CD4-positive, alpha-beta T cell treated with Interleukin-6 at 100 ng/mL for 8 hours (primary cell): ENCODE data around the gene DUSP7.

Source experiments
- DNase-seq: peaks from one replicate; pipeline ENCODE4 v3.0.0-alpha.2; 2020; ENCODE audit warnings: mixed read lengths, low spot score

DUSP7 gene

GRCh38 chr3:52086461-52086860 lies 30.1 kb upstream of the DUSP7 start:
- no peak for DNase-seq

DNA sequence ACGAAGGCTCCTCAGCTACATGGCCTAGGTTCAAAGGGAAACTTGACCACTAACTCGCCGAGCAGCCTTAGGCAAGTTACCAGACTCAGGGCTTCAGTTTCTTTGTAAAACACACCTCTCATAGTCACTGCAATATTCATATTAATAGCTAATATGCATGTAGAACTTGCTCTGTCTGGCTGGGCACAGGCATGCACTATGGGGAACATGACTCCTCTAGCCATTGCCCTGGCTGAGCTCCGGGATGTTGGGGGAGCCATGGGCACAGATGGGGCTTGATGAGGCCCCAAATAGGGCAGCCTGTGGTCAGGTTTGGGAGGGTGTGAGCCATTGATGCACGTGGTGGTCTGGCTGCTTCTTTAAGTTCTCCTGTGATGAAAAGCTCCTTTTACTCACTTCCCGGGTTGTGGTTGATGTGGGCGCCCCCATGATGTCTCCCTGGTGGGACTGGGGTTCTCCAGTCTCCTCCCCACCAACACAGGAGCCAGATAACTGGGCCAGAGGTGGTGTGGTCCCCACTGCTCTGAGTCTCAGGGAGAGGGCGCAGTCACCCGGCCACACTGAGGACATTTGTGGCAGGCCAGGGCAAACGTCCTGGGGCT lies 29.4 kb upstream of the DUSP7 start:
- DNase-seq: no peak

DNA sequence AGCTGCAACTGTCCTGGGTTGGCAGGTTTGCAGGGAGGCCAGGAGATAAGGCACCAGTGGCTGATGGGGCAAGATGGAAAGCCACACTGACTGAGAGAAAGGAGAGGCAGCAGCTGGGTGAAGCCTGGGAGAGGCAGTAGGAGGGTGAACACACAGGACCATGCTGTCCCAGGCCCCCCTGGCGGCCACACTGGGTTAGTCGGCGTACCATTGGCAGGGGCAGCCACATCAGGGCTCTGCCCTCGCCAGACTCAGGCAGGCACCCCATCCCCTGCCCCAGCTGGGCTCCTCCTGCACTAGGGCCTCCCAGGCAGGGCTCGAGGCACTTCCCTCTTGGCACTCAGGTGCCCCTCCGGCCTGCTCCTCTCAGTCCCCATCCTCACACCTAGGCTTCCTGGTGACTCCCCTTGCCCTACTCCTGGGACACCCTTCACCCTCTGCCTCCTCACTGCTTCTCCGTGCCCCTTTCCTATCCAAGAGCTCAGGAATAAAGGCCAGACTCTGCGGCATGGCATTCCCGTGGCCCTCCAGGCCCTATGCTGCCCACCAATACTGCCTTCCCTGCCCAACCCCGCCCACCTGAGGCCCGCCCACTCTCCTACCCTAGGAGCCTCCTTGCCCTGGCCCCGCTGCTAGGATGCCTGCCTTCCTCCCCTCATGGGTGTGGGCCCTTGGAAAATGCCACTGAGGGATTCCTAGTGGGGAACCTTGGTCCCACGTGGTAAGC lies 28.7 kb upstream of the DUSP7 start:
- DNase-seq: no peak

DNA sequence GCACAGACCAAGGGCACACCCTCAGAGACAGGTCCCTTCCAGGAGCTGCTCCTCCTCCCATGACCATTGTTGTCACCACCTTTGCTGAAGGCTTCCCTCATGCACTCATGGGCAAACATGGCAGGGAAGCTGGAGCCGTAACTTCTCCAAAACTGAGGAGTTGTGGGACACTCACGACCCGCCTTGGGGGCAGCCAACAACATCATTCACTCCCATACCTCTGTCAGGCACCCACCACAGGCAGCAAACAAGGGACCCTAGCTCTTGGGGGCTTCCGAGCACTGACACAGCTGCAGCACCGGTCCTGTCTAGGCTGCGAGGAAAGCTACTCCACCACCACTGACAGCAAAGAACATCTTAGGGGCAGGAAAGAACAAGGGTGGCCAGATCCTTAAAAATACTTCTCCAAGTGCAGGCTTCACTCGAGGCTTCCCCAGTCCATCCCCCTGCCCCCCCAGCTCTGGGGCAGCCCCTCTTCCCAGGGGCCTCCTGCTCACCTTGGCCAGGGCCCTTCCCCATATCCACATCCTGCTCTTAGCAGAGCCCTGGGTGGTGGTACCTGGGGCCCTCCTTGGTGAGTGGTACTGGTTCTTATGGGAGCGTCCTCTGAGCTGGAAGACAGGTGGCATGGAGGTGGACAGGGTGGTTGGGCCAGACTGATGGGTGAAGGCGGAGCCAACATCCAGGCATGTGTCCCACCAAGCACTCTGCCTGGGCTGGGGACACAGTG lies 28.0 kb upstream of the DUSP7 start:
- DNase-seq: no peak

GRCh38 chr3:52083556-52084087 lies 27.3 kb upstream of the DUSP7 start:
- DNase-seq: no peak

DNA sequence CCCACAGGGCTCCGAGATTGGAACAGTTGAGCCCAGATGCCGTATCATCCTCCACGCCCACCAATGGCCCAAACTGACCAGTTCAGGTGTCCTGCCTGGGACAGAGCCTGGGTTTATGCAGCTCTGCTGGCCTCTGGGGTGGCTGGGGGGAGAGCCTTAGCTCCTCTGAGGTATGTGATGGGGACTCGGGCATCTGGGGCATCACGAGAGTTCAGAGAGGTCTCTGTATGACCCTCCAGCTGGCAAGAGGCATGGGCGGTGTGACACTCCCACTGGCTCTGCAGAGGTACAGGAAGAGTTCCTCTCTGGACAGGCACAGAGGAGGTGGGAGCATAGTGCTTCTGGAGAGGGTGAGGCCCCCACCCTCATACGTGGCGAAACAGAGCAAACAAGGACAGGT lies 26.6 kb upstream of the DUSP7 start:
- DNase-seq: no peak

DNA sequence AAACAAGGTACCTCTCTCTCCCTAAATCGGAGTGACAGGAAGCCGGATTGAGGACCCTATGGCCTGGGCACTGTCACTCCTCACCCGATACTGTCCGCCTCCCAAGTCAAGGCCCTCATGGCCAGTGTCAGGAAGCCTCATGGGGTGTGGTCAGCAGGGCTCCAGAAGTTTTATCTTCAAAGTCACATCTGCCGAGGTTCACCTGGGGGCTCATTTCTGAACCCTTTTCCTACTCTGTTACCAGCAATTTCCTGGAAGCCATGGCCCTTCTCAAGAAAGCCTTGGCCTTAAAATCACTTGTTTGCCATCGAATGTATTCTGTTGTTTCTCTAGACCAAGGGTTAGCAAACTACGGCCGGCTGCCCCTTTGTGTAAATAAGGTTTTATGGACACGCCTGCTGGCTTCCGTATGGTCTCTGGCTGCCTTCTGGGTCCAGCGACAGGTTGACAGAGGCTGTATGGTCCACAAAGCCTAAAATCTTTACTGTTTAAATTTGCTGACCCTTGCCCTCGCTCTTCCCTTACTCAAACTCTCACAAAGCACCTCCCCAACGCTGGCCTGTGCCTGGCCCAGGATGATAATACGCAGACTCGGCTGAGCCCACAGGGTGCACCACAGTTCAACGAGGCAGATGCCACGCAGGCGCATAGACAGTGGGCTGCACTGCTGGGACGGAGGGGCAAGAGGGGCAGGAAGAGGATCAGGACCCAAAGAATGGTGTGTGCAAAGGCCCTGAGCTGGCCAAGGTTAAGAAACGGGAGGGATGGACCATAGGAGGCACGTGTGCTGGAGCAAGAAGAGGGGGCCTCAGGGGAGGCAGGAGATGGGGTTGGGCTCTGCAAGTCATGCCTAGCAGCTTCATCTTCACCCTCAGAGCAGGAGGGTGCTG lies 24.7 kb upstream of the DUSP7 start:
- no peak for DNase-seq

DNA sequence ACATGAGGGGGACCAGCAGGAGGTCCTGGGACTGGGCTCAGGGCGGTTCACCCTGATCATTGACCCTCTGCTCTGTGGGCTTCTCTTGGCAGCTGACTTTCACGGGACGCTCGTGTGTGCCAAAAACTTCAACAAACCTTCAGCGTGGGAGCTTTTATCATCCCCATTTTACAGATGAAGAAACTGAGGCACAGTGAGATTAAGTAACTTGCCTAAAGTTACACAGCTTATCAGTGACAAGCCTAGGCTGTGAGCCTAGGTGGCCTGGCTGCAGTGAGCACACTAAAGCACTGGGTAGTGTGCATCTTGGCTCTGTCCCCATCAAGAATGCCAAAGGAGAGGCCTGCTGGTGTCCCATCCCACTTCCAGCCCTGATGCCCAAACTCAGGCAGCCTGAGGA lies 23.6 kb upstream of the DUSP7 start:
- no peak for DNase-seq

DNA sequence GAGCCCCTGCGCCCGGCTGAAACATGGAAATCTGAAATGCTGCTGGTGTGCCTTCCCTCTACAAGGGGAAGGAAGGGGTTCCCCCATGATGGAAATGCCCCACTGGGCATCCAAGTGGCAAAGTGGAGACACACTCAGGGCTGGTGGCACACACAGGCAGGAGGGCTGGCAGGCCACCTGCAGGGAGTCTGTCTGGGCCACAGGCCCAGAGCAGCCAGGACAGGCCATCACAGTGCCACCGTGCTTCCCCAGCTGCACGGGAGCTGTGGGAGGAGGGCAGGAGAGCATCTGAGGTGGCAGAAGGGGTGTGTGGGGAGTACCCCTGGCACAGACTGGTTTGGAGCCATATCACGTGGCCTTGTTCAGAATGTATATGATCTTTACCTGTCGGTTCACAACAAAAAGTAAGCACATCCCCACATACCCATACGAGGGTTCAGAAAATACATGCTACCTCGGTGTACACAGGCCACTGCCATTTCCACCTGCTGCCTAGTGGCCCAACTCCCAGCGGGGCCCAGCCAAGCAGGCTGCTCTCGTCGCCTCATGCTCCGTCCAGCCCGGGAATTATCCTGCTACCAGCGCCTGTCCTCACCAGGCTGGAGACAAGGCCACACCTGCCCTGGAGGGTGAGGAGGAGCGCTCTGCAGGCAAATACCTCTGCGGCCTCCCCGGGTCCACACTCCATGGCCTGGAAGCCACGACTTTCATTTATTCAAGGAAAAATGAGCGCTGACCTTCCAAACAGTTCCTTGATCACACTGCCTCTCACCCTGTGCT lies 22.6 kb upstream of the DUSP7 start:
- DNase-seq: no peak

DNA sequence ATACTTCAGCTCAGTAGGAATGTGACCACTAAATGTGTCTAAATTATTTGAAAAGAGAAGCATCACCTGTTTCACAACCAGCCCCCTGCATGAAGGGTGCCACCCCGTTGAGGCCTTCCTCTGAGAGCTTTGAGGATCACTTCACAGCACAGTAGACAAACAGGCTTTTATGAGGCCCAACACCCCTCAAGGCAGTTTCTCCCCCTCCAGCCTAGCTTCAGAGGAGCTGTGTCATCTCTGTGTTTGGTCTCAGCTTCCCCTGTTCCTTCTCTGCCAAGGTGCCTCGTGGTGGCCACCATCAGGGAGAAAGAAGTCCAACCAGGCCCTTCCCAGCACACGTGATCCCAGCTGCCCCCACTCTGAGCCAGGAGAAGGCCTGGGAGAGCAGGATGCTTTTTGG lies 21.6 kb upstream of the DUSP7 start:
- no peak for DNase-seq

GRCh38 chr3:52076896-52077780 lies 20.8 kb upstream of the DUSP7 start:
- DNase-seq: no peak

GRCh38 chr3:52073490-52073889 lies 17.1 kb upstream of the DUSP7 start:
- DNase-seq: no peak

- no peak for DNase-seq
Observed at GRCh38 chr3:52072471-52072870, 16.1 kb upstream of the DUSP7 start.

DNA sequence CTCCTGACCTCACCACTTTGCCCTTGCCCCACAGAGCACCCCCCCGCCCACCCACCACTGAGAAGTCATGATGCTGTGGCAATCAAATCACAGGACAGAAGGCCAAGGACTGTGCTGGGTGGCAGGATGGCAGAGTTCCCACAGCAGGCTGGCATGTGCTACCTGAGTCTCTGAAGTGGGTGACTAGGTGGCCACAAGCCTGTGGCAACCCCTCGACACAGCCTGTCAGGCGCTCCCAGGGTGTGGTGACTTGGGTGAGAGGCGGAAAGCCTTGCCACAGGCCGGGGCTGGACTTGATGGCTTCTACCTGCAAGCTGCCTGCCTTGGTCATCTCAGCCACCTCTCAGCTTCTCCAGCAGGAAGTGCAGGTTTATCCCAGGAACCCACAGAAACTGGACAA lies 15.6 kb upstream of the DUSP7 start:
- no peak for DNase-seq

DNA sequence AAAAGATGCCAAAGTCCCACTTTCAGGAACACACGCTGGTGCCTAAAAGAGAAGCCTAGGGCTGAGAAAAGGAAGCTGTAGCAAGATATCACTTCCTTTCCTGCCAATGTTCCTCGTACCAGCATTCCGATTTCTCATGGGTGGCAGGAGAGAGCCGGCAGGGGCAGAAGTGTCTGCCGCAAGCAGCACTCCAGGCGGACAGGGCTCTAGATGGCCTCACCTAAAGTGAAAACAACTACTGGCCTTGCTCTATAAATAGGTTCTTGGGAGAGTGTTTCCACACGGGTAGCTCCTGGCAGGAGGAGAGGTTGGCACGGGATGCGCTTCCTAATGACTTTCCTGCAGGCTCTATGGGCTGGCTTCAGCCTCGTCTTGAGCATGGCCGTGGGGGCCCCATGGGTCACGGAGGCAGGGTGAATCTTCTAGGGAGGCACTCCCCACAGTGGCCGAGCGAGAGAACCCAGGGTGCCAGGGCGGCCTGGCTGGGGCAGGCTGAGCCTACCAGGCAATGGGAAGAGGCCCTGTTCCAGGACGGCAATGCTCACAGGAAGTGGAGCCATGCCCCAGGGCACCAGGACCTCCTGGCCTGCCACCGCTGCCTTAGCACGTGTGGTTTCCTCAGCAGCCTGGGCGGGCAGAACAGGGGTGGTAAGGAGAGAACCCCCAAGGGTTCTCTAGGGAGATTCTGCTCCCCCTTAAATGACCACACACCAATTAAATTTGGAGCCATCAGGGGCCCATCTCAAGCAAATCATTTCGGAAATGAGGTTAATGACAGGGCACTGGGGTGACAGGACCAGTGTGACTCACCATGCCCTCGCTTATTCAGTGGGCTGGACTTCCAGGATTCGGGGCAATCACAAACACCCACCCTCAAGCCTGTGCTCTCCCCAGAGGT lies 14.6 kb upstream of the DUSP7 start:
- no peak for DNase-seq

DNA sequence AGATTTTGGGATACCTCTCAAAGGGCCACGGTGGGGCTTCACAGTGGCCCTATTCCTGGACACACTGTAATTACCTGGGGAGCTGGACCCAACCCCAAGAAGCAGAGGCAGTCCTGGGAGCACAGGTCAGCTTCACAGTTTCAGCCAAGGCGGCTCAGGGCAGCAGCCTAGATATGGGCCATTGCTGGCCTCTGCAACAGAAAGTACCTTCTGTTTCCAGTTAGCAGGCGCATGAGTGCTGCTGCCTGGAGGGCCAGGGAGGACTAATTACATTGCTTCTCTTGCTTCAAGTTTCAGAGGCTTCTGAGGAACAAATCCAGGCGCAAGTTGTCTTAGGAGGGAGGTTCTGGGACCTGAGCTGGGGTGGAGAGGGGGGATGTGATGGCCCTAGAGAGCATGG lies 13.5 kb upstream of the DUSP7 start:
- no peak for DNase-seq

- no peak for DNase-seq
Observed at GRCh38 chr3:52069135-52069534, 12.8 kb upstream of the DUSP7 start.

DNA sequence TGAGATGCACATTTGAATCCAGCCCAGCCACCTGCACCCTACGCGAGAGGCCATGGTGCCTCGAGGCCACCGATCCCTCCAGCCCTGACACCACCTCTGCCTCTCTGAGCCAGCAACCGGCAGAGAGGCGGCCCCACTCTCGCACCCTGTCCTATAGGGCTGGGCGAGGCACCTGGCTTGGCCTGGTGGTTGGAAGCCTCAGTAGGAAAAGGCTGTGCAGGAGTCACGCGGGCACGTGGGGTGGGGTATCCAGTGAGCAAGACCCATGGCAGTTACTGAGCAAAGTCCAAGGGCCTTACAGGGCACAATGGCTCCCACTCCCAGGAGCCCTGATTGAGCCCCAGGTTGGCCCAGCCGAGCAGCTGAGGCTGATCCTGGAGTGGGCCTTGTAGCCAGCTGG lies 12.4 kb upstream of the DUSP7 start:
- DNase-seq: no peak

- no peak for DNase-seq
Observed at GRCh38 chr3:52068055-52068571, 11.7 kb upstream of the DUSP7 start.
